Measurements from ENCODE around the gene NTN4. TPM values are rescaled to one million over a fixed set of nuclear protein-coding genes. Genes with fewer than 3 reads are reported as not detected.

Gene NTN4
- total and polyA plus RNA-seq, 4 donors = 22.1 to 72.4 (median 53.5) TPM

GRCh38 chr12:95699579-95699978, 91.0 kb downstream of the NTN4 start:
- Histone ChIP-seq H3K27me3 (ENCODE audit: control insufficient read depth in 3 of 3, insufficient read depth in 3 of 3, low read length in 2 of 3) (no peaks in the 10 kb centered on the region), H3K36me3 (ENCODE audit: control insufficient read depth in 4 of 4, insufficient read depth in 4 of 4, low read length in 4 of 4) (no peaks in the 10 kb centered on the region), H3K4me3 (no peak overlapping the region), H3K9me3 (ENCODE audit: control insufficient read depth in 4 of 4, insufficient read depth in 3 of 4, low read length in 3 of 4) (peaks cover 0 to 3% (median 0%) of the 10 kb centered on the region in 4 donors), H3K27ac (ENCODE audit: low read depth in 1 of 2, low read length in 1 of 2) (no peak overlapping the region), H3K9ac (ENCODE audit: insufficient read depth in 1 of 2, low read length in 2 of 2) (no peak overlapping the region), H3K4me1 (ENCODE audit: control insufficient read depth in 5 of 5, insufficient read depth in 5 of 5, low read length in 5 of 5) (peaks cover 0 to 5% (median 0%) of the 10 kb centered on the region in 5 donors)
- DNase-seq = no peak
- no peak for ATAC-seq (ENCODE audit: insufficient read depth, low FRiP score)
- TF ChIP-seq CTCF (IDR thresholded peaks at IDR 0.05; ENCODE audit: control extremely low read depth, extremely low read depth) = no peak

- no peak overlapping the region for H3K9ac ChIP-seq (ENCODE audit: insufficient read depth in 1 of 2, low read length in 2 of 2)
- peaks cover 0 to 3% (median 0%) of the 10 kb centered on the region in 5 donors for H3K4me1 ChIP-seq (ENCODE audit: control insufficient read depth in 5 of 5, insufficient read depth in 5 of 5, low read length in 5 of 5)
- H3K27ac ChIP-seq (ENCODE audit: low read depth in 1 of 2, low read length in 1 of 2) = no peak overlapping the region
- H3K4me3 ChIP-seq = no peak overlapping the region
- DNase-seq (peak in 1 of 3 donors; percentile 12), ATAC-seq (ENCODE audit: insufficient read depth, low FRiP score) (no peak)
- no peaks in the 10 kb centered on the region for H3K27me3 ChIP-seq (ENCODE audit: control insufficient read depth in 3 of 3, insufficient read depth in 3 of 3, low read length in 2 of 3)
- no peak for TF ChIP-seq CTCF (IDR thresholded peaks at IDR 0.05; ENCODE audit: control extremely low read depth, extremely low read depth)
- WGBS, 2 donors = 70 to 84% methylated on average over 9 of the region's 9 CpGs
- no peaks in the 10 kb centered on the region for H3K36me3 ChIP-seq (ENCODE audit: control insufficient read depth in 4 of 4, insufficient read depth in 4 of 4, low read length in 4 of 4)
- no peaks in the 10 kb centered on the region for H3K9me3 ChIP-seq (ENCODE audit: control insufficient read depth in 4 of 4, insufficient read depth in 3 of 4, low read length in 3 of 4)
These were observed 96.4 kb downstream of the NTN4 start for GRCh38 chr12:95694136-95694535.

- DNase-seq (no peak), ATAC-seq (ENCODE audit: insufficient read depth, low FRiP score) (no peak)
- no peak overlapping the region for H3K9ac ChIP-seq (ENCODE audit: insufficient read depth in 1 of 2, low read length in 2 of 2)
- H3K27ac ChIP-seq (ENCODE audit: low read depth in 1 of 2, low read length in 1 of 2) = no peak overlapping the region
- H3K9me3 ChIP-seq (ENCODE audit: control insufficient read depth in 4 of 4, insufficient read depth in 3 of 4, low read length in 3 of 4) = no peaks in the 10 kb centered on the region
- TF ChIP-seq CTCF (IDR thresholded peaks at IDR 0.05; ENCODE audit: control extremely low read depth, extremely low read depth) = no peak
- 74 to 85% methylated on average over 2 of the region's 2 CpGs for WGBS, 2 donors
- H3K4me1 ChIP-seq (ENCODE audit: control insufficient read depth in 5 of 5, insufficient read depth in 5 of 5, low read length in 5 of 5) = peaks cover 0 to 3% (median 0%) of the 10 kb centered on the region in 5 donors
- H3K4me3 ChIP-seq = no peak overlapping the region
- H3K36me3 ChIP-seq (ENCODE audit: control insufficient read depth in 4 of 4, insufficient read depth in 4 of 4, low read length in 4 of 4) = no peaks in the 10 kb centered on the region
- no peaks in the 10 kb centered on the region for H3K27me3 ChIP-seq (ENCODE audit: control insufficient read depth in 3 of 3, insufficient read depth in 3 of 3, low read length in 2 of 3)
These were observed 96.9 kb downstream of the NTN4 start for GRCh38 chr12:95693689-95694088.
